NCI-H774 (cell line): Measurements from ENCODE around the gene PHRF1.

Experiments
- DNase-seq: peaks from one replicate; lab custom pipeline; 2025; lab: John Stamatoyannopoulos, UW

The PHRF1 gene

DNA sequence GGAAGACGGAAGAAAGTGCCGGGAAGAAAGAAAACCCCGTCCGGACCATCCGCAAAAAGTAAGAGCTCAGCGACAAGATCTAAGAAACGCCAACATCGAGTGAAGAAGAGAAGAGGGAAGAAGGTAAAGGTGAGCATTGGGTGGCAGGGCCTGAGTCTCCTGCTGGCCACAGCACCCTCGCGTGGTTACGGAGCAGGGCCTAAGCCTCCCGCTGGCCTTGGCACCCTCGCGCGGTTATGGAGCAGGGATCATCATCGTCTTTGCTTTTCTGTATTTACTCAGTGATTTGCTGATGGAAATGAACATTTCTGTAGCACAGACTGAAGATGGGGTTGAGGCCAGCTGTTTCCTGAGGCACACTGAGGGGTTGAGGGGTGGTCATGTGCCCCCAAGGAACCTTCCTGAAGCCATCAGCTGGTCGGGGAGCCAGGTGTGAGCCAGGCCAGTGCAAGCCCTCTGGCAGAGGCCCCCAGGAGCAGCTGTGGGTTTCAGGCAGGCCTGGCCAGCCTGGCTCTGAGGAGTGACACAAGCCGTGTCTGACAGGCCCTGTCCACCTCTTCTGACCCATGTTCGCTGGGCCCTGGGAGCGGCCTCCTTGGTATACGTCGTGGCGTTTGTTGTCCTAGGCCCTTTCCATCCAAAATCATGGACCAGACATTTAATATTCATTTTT lies 25.4 kb downstream of the PHRF1 start:
- DNase-seq: no peak

DNA sequence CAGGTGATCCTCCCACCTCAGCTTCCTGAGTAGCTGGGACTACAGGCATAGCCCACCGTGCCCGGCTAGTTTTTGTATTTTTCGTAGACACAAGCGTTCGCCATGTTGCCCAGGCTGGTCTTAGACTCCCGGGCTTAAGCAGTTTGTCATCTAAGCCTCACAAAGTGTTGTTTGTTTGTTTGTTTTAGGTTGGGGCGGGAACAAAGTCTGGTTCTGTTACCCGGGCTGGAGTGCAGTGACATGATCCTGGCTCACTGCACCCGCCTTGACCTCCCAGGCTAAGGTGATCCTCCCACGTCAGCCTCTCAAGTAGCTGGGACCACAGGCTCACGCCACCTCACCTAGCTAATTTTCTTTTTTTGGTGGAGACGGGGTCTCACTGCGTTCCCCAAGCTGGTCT lies 26.9 kb downstream of the PHRF1 start:
- DNase-seq: no peak

GRCh38 chr11:605286-606129 lies 29.2 kb downstream of the PHRF1 start:
- DNase-seq: no peak

DNA sequence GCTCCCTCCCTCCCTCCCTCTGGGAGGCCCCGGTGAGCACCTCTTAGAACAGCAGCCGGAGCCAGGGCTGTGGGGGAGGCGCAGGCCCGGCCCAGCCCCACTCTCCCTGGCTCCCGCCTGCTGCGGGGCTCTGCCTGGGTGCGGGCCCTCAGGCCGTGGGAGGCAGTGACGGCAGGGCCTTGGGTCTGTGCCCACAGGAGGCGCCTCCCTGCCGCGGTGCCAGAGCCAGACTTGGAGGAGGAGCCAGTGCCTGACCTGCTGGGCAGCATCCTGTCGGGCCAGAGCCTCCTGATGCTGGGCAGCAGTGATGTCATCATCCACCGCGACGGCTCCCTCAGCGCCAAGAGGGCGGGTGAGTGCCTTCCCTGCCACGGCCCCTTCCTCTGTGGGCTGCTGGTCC lies 30.0 kb downstream of the PHRF1 start:
- no peak for DNase-seq

DNA sequence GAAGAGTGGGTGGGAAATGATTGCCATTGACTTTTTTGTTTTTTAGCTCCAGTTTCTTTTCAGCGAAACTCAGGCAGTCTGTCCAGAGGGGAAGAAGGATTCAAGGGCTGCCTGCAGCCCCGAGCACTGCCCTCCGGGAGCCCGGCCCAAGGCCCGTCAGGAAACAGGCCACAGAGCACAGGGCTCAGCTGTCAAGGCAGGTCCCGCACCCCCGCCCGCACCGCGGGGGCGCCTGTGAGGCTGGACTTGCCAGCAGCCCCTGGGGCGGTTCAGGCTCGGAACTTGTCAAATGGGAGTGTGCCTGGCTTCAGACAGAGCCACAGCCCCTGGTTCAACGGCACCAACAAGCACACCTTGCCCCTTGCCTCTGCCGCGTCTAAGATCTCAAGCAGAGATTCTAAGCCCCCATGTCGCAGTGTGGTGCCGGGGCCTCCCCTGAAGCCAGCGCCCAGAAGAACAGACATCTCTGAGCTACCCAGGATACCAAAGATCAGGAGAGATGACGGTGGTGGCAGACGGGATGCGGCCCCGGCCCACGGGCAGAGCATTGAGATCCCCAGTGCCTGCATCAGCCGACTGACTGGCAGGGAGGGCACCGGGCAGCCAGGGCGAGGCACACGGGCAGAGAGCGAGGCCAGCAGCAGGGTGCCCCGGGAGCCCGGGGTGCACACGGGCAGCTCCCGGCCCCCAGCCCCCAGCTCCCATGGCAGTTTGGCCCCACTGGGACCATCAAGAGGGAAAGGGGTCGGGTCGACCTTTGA lies 30.9 kb downstream of the PHRF1 start:
- no peak for DNase-seq

DNA sequence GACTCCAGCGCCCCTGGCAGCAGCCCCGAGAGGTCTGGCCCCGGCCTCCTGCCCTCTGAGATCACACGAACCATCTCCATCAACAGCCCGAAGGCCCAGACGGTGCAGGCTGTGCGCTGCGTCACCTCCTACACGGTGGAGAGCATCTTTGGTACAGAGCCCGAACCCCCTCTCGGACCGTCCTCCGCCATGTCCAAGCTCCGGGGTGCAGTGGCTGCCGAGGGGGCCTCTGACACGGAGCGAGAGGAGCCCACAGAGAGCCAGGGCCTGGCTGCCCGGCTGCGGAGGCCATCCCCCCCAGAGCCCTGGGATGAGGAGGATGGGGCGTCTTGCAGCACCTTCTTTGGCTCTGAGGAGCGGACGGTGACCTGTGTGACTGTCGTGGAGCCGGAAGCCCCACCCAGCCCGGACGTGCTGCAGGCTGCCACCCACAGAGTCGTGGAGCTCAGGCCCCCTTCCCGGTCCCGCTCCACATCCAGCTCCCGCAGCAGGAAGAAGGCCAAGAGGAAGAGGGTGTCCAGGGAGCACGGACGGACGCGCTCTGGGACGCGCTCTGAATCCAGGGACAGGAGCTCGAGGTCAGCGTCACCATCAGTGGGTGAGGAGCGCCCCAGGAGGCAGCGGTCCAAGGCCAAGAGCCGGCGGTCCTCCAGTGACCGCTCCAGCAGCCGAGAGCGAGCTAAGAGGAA lies 31.8 kb downstream of the PHRF1 start:
- DNase-seq: no peak

DNA sequence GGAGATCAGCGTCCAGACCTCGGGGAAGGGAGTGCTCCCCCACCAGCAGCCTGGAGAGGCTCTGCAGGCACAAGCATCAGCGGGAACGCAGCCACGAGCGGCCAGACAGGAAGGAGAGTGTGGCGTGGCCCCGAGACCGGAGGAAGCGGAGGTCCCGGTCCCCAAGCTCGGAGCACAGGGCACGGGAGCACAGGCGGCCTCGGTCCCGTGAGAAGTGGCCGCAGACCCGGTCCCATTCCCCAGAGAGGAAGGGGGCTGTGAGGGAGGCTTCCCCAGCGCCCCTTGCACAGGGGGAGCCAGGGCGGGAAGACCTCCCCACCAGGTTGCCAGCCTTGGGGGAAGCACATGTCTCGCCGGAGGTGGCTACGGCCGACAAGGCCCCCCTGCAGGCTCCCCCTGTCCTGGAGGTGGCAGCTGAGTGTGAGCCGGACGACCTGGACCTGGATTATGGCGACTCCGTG lies 32.6 kb downstream of the PHRF1 start:
- DNase-seq: no peak

DNA sequence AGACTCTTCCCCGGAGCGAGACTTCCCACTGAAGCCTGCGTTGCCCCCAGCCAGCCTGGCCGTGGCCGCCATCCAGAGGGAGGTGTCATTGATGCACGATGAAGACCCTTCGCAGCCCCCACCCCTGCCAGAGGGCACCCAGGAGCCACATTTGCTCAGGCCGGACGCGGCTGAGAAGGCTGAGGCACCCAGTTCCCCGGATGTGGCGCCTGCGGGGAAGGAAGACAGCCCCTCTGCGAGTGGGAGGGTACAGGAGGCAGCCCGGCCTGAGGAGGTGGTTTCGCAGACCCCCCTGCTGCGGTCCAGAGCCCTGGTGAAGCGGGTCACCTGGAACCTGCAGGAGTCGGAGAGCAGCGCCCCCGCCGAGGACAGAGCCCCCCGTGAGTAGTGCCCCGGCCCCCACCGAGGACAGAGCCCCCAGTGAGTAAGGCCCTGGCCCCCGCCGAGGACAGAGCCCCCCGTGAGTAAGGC lies 33.1 kb downstream of the PHRF1 start:
- DNase-seq: no peak

DNA sequence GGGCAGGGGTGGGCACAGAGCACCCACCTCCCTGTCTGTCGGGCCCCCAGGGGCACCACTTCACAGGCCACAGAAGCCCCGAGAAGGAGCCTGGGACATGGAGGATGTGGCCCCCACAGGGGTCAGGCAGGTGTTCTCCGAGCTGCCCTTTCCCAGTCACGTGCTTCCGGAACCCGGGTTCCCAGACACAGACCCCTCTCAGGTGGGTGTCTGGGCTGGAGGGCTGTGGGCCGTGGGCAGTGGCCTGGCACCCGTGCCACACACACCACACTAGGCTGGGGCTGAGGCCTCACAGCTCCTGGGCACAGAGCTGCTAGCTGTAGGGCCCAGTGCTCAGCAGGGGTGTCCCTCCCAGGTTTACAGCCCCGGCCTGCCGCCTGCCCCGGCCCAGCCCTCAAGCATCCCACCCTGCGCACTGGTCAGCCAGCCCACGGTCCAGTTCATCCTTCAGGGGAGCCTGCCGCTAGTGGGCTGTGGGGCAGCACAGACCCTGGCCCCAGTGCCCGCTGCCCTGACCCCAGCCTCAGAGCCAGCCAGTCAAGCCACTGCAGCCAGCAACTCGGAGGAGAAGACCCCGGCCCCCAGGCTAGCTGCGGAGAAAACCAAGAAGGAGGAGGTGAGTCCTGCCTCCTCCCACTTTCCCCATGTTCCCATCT lies 34.0 kb downstream of the PHRF1 start:
- no peak for DNase-seq

DNA sequence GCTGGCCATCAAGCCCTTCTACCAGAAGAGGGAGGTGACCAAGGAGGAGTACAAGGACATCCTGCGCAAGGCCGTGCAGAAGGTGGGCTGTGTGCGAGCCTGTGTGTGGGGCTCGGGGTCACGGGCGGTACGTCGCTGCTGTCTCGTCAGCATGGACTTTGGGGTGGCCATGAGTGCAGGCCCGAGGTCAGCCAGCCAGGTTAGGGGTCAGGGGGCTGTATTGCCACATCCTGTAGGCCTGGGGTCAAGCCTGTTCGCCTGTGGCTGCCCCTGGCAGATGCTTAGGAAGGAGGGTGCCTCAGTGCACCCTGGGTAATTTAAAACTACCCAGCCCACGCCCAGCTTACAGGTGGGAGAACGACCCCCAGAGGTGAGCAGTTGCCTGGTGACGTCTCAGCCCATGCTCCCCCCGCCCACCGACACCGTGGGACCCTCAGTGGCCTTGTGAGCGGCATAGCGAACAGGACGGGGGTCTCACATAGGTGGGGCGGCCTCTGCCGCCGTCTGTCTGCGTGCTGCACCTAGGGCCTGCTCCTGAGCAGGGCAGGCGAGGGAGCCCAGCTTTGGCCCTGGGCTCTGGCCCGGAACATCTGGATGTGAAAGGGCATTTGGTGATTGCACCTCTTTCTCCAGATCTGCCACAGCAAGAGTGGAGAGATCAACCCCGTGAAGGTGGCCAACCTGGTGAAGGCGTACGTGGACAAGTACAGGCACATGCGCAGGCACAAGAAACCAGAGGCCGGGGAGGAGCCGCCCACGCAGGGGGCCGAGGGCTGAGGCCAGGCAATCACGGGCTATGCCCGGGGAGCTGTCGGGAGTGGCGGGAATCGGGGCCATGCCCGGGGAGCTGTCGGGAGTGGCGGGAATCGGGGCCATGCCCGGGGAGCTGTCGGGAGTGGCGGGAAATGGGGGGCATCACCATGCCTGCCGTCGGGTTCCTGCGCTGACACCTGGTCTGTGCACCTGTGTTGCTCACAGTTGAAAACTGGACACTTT lies 35.0 kb downstream of the PHRF1 start:
- DNase-seq: no peak

DNA sequence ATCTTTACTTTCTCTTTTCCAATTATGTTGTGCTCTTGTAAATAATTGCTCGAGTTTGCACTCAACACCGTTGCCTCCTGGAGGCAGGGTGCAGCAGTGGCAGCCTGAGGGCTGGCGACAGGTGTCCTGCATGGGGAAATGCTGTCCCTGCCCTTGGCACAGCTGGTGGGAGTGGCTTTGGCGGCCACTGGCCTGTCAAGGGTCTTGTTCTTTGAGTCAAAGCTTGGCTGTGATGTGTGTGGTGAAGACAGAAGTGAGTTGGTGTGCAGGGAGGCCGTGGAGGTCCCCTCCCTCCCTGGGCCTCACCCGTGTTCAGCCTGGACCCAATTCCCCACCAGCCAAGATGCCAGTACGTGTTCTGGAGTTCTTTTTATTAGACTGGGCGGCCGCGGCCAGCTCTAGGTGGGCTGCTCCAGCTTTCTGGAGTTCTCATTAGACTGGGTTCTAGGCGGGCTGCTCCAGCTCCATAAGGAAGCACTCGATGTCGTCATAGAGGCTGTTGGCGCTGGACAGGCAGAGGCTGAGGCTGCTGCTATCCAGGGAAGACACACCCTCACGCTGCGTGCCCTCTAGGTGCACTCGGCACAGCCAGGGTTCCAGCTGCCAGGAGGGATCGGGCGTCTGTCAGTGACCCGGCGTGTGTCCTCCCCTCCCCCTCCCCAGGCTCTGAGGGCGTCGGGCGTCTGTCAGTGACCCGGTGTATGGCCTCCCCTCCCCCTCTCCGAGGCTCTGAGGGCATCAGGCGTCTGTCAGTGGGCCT lies 36.1 kb downstream of the PHRF1 start:
- DNase-seq: peak; percentile 56

DNA sequence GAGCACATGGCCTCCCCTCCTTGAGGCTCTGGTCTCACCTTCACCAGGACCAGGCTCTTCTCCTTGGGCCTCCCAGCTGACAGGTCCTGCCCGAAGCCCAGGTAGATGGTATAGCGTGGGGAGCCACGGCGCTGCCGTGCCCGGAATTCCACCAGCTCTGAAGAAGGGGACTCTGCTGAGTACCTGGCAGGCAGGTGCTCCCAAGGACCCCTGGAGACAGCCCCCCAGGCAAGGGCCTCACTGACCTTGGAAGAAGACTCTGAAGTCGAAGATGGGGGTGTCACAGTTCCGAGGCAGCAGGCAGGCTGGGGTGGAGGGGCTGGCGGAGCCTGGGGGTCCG lies 36.7 kb downstream of the PHRF1 start:
- no peak for DNase-seq

DNA sequence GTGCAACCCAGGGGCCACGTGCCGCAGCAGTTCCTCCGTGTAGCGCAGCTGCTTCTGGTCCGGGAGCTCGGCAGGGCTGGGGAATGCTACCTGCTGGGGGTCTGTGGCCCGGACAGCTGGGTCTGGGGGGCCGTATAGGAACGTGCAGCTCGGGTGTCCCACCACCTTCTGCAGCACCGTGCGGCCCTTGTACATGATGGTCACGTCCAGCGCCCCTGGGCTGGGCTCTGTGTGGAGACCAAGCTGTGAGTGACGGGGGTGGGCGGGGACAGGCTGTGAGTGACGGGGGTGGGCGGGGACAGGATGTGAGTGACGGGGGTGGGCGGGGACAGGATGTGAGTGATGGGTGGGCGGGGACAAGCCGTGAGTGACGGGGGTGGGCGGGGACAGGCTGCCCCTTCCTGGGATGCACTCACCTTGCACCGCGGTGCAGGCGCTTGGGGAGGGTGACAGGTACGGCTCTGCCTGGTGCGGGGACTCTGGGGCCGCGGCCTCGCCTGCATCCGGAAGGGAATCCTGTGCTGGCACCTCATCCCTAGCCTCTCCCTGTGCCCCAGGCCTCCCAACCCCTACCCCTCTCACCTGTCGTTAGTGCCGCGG lies 37.2 kb downstream of the PHRF1 start:
- DNase-seq: peak; percentile 27

DNA sequence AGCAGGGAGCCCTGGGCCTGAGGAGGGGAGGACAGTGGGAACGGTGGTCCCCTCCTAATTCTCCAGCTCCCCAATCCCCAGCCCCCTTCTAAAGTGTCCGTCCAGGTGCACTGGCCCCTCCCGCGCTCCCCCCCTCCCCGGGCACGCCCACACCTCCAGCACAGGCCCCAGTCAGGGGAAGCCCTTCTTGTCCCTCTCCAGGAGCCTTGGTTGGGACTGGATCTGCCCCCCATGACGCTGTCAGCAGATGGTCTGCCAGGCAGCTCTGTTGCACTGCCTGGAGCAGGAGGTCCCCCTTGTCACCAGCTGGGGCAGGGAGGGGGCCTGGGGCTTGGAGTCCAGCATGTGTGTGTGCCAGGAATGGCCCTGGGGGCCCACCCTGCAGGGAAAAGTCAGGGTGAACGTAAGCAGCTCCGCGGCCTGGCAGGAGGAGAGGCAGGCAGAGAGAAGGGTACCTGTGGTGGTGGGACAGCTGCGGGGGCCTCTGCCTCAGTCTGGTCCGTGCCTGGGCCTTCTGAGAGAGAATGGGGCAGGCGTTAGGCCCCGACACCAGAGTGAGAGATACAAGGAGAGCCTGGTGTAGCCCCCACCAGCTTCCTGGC lies 37.9 kb downstream of the PHRF1 start:
- no peak for DNase-seq

- no peak for DNase-seq
These were observed 38.6 kb downstream of the PHRF1 start for GRCh38 chr11:614623-615503.

GRCh38 chr11:615504-616319 lies 39.4 kb downstream of the PHRF1 start, which contains the start of gene IRF7:
Gene IRF7, minus strand, starts transcription at chr11:615950. Its CDS starts 586 bp downstream, at chr11:615364.
- peak; percentile 85 for DNase-seq
